Thoracic aorta (tissue), 2 donors: Measurements from ENCODE around the gene RRAGD. TPM values are rescaled to one million over a fixed set of nuclear protein-coding genes. Genes with fewer than 3 reads are reported as not detected.

ENCODE experiments used
- ATAC-seq: fragments of 150-250 bp; one replicate; pipeline ENCODE4 v1.8.0; 2017; ENCODE audit warnings: low read depth; ENCODE audit not compliant: insufficient number of reproducible peaks, low FRiP score
- DNase-seq: peaks from one replicate; pipeline ENCODE4 v3.0.0-alpha.2; 2020; ENCODE audit warnings: low spot score
- H3K27ac ChIP-seq, 2 donors: fragments of 200-600 bp; sonication (generic); 1 replicate in 1 of 2; 2 replicates in 1 of 2; pipeline ENCODE4 v1.5.1; 2016; ENCODE audit warnings: mild to moderate bottlenecking in 2 of 2, moderate library complexity in 2 of 2
- H3K27me3 ChIP-seq: fragments of 200-600 bp; sonication (generic); replicated peaks from 2 replicates; pipeline ENCODE4 v1.6.0; 2016; ENCODE audit warnings: mild to moderate bottlenecking; ENCODE audit not compliant: insufficient read depth
- H3K36me3 ChIP-seq: fragments of 200-600 bp; sonication (generic); one replicate; pipeline ENCODE4 v1.5.1; 2016
- H3K4me1 ChIP-seq, 2 donors: fragments of 200-600 bp; sonication (generic); 1 replicate in 1 of 2; 2 replicates in 1 of 2; pipeline versions ENCODE4 v1.5.1 to v1.6.0; 2016; ENCODE audit warnings: low read depth in 2 of 2, mild to moderate bottlenecking in 1 of 2; ENCODE audit not compliant: control insufficient read depth in 1 of 2
- H3K4me3 ChIP-seq: fragments of 200-600 bp; sonication (generic); 2 replicates; pipeline ENCODE4 v1.5.1; 2016; ENCODE audit warnings: mild to moderate bottlenecking
- H3K9me3 ChIP-seq: fragments of 200-600 bp; sonication (generic); 2 replicates; pipeline ENCODE4 v1.5.1; 2016
- CTCF ChIP-seq: fragments of 200-600 bp; sonication (generic); IDR thresholded peaks from one replicate; pipeline ENCODE4 v1.5.1; 2019; ENCODE audit warnings: antibody characterized with exemption
- total RNA-seq, 2 donors: library from RNA; depleted of rRNA; stranded (reverse); fragments of >200 nt; gene quantifications; one replicate each; pipeline versions ENCODE4 v1.1.0 to v1.2.3, GENCODE V29; 2016

RRAGD gene
- total RNA-seq, 2 donors from 2014 or later, result 11.0 to 25.8 TPM

DNA sequence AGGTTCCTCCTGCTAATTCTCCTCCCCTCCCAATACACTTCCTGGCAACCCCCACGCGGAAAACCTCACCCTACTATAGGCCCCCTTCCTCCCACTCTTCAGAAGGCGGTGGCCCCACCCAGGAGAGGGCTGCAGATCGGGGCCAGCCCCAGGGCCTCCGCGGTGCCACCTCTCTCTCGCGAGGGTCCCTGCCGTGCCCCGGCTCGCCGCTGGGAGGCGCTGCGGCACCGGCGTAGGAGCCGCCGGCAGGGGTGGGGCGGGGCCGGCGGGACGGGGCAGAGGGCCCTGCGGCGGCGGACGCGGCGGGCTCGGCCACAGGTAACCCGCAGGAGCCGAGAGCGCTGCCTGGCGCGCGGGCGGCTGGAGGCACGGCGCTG lies 20.8 kb upstream of the RRAGD start, which contains the start of gene ANKRD6:
Gene ANKRD6, plus strand, starts transcription at position 278 of the 377 bp plus-strand sequence. CDS start 133,825 bp downstream, outside the sequence.
- ATAC-seq (peak; percentile 52), DNase-seq (peak; percentile 21)
- TF ChIP-seq CTCF, result peak; percentile 80
- Histone ChIP-seq H3K4me3 (peak within 1 kb of the TSS; percentile 93), H3K9me3 (no peaks in the 10 kb centered on the region), H3K27me3 (no peaks in the 10 kb centered on the region), H3K27ac (peak within 1 kb of the TSS; percentile 24 to 57), H3K4me1 (peaks cover 0 to 27% of the 10 kb centered on the region in 2 donors), H3K36me3 (no peaks in the 10 kb centered on the region)

DNA sequence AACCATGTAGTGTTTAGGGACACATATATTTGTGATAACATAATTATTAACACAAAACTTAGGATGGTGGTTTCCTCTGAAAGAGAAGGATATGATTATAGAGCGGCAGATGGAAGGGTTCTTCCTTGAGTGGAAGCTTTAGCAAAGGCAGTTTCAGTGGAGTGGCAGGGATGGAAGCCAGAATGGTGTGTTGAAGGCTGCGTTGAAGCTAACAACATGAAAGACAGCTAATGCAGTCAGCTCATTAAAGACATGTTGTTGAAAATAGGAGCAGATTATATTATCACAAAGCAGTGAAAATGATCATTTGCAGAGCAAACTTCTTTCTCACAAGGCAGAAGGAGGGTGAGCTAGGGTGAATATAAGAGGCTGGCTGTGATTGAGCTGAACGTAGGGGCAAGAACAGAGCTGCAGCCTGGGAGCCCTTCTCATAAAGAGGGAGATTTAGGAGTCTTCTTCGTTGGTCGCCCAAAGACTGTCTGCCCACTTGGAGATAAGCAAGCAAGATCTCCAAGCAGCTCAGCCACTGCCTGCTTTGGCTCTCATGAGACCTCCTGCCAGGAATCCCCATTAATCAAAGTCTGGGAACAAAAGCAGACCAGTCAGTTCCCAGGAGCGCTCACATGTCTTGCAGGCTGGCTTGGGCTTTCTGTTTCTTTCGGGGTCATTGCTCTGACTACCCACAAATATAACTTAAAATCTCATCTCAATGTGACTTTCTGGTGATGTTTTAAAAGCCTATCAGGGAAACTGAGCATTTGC lies 18.3 kb upstream of the RRAGD start:
- Histone ChIP-seq H3K4me3 (peak overlapping the region; percentile 25), H3K36me3 (no peaks in the 10 kb centered on the region), H3K4me1 (peaks cover 0 to 23% of the 10 kb centered on the region in 2 donors), H3K27me3 (no peaks in the 10 kb centered on the region), H3K9me3 (no peaks in the 10 kb centered on the region), H3K27ac (no peak overlapping the region)
- DNase-seq, result no peak
- TF ChIP-seq CTCF, result no peak
- no peak for ATAC-seq

DNA sequence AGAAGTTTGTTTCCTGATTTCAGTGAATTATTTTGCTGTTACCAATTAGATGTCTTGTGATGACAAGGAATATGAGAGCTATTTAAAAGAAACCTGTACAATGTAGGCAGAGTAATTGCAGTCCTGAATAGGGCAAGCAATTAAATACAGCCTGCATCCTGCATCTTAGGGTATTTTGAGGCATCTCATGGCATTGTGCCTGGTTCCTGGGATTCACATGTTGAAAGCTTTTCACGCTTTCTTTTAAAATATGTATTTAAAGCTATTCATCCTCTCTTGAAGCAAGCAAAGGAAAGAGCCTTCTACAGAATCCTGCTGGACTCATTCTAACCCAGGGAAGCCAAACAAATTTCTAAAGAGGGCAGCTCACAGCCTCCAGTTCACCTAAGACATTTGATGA lies 4.7 kb upstream of the RRAGD start:
- no peak for ATAC-seq
- Histone ChIP-seq H3K27ac (no peak overlapping the region), H3K4me3 (no peak overlapping the region), H3K9me3 (no peaks in the 10 kb centered on the region), H3K27me3 (no peaks in the 10 kb centered on the region), H3K4me1 (peaks cover 0 to 9% of the 10 kb centered on the region in 2 donors), H3K36me3 (no peaks in the 10 kb centered on the region)
- DNase-seq, result no peak
- no peak for TF ChIP-seq CTCF

DNA sequence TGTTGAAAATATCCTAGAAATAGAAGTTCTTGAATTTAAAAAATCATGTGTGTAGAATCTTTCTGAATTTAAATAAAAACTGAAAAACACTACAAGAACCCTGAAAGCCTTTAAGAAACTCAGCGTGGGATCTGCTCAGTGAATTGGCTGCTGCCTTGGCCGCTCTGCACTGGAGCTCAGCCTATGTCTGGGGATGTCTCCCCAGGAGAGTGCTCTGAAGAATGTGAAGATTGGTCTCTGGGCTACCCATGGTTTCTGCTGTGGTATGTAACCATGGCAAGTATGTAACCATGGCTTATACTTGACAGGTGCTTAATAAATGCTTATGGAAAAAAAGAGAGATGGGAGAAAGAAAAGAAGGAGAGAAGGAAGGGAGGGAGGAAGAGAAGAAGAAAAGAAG lies 3.1 kb upstream of the RRAGD start:
- TF ChIP-seq CTCF, result no peak
- Histone ChIP-seq H3K27me3 (no peaks in the 10 kb centered on the region), H3K4me3 (no peak overlapping the region), H3K9me3 (no peaks in the 10 kb centered on the region), H3K36me3 (no peaks in the 10 kb centered on the region), H3K27ac (no peak overlapping the region), H3K4me1 (peaks cover 6 to 15% of the 10 kb centered on the region in 2 donors)
- no peak for DNase-seq
- ATAC-seq, result no peak

DNA sequence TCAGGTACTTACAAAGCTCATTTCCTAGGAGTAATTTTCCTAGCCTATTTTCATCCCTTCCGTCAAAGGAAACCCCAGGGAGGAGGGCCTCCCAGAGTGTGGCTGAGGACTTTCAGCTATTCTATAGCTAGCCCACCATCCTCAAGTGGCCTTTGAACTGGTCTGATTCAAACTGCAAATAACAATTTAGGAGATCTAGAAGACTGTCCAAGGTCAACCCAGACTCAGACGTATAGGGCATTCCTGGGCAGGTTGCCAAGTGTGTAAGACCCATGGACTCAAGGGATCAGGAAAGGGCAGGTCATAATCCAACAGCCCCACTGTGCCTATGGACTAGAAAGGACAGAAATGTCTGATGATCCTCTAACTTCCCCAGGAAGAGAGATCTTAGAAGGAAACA lies 2.1 kb upstream of the RRAGD start:
- Histone ChIP-seq H3K4me1 (peaks cover 7 to 25% of the 10 kb centered on the region in 2 donors), H3K27ac (no peak overlapping the region), H3K9me3 (no peaks in the 10 kb centered on the region), H3K36me3 (no peaks in the 10 kb centered on the region), H3K4me3 (no peak overlapping the region), H3K27me3 (no peaks in the 10 kb centered on the region)
- no peak for TF ChIP-seq CTCF
- ATAC-seq, result no peak
- DNase-seq, result no peak
